Gastroesophageal sphincter (tissue), 3 donors: ENCODE measurements around the gene HS1BP3.

Experiments
- POLR2A ChIP-seq, 2 donors: fragments of 450-650 bp; IDR thresholded peaks; one replicate each; pipeline ENCODE4 v1.6.1; 2017; ENCODE audit warnings: antibody characterized with exemption in 2 of 2, mild to moderate bottlenecking in 2 of 2, moderate library complexity in 1 of 2
- TF ChIP-seq, protein P1 (sequence below), 4 experiments: fragments of 200-600 bp in 2 of 4; fragments of 450-650 bp in 2 of 4; sonication (generic) in 1 of 4; IDR thresholded peaks; one replicate each; pipeline ENCODE4 v1.5.1; 2017 to 2019; ENCODE audit warnings: antibody characterized with exemption in 4 of 4, mild to moderate bottlenecking in 2 of 4, moderate library complexity in 2 of 4

DNA sequence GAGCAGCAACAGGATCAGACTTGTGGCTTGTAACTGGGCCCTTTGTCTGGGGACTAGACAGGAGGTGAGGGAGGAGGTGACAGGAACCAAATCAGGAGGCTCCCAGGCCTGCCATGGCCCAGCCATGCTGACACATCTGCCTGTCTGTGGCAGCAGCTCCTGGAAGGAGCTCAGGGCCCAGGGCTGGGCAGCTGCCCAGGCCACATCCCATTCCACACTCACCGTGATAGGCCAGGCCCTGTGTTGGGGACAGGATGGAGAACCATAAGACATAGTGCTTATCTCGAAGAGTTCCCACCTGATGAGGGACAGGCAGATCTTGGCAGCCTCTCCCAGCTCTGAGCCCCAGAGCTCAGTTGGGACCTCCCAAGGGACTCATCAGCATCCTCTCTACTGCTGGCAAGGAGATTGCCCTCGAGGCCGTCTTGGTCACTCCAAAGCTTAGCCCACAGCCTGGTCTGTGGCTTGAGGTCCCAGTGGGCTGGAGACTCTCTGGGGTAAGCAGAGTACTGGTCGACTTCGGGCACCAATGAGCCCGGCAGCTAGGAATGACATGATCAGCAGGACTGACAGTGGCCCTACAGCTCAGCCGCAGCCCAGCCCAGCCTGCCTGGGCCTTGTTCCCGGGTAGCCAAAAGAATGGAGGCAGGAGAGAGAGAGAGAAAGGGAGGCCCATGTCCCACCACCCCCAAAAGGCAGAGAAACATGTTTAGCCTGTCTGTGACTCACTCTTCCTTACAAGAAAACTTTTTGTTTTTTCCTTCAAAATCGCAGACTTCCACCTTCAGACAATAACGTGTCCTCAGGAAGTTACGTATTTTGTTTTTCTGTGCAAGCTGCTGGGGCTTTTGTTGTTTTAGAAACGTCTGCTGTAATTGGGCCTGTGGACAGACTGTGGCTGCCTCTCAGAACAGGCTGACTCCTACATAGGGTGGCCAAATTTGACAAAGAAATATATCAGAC lies 82.1 kb downstream of the HS1BP3 start:
- TF ChIP-seq POLR2A (IDR thresholded peaks at IDR 0.05), result no peak
- TF ChIP-seq, protein P1, sequence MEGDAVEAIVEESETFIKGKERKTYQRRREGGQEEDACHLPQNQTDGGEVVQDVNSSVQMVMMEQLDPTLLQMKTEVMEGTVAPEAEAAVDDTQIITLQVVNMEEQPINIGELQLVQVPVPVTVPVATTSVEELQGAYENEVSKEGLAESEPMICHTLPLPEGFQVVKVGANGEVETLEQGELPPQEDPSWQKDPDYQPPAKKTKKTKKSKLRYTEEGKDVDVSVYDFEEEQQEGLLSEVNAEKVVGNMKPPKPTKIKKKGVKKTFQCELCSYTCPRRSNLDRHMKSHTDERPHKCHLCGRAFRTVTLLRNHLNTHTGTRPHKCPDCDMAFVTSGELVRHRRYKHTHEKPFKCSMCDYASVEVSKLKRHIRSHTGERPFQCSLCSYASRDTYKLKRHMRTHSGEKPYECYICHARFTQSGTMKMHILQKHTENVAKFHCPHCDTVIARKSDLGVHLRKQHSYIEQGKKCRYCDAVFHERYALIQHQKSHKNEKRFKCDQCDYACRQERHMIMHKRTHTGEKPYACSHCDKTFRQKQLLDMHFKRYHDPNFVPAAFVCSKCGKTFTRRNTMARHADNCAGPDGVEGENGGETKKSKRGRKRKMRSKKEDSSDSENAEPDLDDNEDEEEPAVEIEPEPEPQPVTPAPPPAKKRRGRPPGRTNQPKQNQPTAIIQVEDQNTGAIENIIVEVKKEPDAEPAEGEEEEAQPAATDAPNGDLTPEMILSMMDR (IDR thresholded peaks at IDR 0.05), result no peak
